Measurements from ENCODE around the gene FAM187B.

DNA sequence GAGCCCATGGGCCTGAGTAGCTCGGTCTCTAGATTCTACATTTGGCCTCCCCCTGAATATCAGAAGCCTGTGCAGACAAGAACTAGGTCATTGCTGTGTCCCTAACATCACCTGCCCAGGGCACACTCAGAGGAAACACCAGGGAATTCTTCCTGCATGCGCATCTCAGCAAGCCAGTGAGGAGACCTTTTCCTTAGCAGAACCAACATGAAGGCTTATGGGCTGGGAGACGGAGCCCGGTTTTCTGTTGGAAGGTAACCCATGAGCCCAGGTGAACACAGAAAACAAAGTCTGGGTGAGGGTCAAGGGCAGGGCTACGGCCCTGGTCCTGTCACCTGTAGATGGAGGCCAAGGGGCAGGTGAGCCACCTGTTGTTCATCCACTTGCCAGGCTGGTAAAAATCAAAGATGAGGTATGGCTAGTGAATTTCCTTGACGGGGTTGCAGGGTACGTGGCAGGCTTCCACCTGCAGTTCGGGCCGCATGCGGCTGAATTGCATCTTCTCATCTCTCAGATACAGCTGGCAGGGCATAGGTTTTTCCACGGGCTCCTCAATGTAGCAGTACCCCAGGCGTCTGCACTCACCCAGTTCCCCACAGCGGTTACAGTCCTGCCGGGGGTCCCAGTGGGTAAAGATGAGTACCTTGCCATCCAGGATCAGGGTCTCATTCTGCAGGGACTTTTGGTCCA, 3.6 kb upstream of the FAM187B start:
- no peak for TF ChIP-seq POLR2A (IDR thresholded peaks at IDR 0.05)
- TF ChIP-seq, protein P1, sequence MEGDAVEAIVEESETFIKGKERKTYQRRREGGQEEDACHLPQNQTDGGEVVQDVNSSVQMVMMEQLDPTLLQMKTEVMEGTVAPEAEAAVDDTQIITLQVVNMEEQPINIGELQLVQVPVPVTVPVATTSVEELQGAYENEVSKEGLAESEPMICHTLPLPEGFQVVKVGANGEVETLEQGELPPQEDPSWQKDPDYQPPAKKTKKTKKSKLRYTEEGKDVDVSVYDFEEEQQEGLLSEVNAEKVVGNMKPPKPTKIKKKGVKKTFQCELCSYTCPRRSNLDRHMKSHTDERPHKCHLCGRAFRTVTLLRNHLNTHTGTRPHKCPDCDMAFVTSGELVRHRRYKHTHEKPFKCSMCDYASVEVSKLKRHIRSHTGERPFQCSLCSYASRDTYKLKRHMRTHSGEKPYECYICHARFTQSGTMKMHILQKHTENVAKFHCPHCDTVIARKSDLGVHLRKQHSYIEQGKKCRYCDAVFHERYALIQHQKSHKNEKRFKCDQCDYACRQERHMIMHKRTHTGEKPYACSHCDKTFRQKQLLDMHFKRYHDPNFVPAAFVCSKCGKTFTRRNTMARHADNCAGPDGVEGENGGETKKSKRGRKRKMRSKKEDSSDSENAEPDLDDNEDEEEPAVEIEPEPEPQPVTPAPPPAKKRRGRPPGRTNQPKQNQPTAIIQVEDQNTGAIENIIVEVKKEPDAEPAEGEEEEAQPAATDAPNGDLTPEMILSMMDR (IDR thresholded peaks at IDR 0.05): no peak

All from sigmoid colon (tissue), 3 donors.